Motor neuron (in vitro differentiated cells): ENCODE measurements around the gene PPT1. TPM values are rescaled to one million over a fixed set of nuclear protein-coding genes. Genes with fewer than 3 reads are reported as not detected.
"Not testable (repeated sequence)": the region's sequence is repeated elsewhere in the genome, so short reads cannot be mapped to it uniquely, and the experiment has no call there.

Source experiments
- ATAC-seq, 8 experiments: fragments of 200-7000 bp; cut with Tn5 transposase; replicated peaks in 6 of 8; 2 replicates each; pipeline ENCODE4 v1.8.0; 2021; ENCODE audit warnings: mild to moderate bottlenecking in 8 of 8, moderate library complexity in 8 of 8
- H3K27ac ChIP-seq, 2 donors: fragments of 250-450 bp; sonication (Bioruptor Pico); 2 replicates each; pipeline ENCODE4 v1.9.0; 2021; ENCODE audit warnings: antibody characterized with exemption in 2 of 2, mild to moderate bottlenecking in 2 of 2, moderate library complexity in 1 of 2
- H3K4me1 ChIP-seq, 2 donors: fragments of 250-450 bp; sonication (Bioruptor Pico); replicated peaks in 1 of 2; 2 replicates each; pipeline ENCODE4 v1.6.1; 2021; ENCODE audit warnings: antibody characterized with exemption in 2 of 2, mild to moderate bottlenecking in 2 of 2, moderate library complexity in 1 of 2
- H3K4me3 ChIP-seq, 5 donors: fragments of 250-450 bp; sonication (Bioruptor Pico); 2 replicates each; pipeline ENCODE4 v1.9.0; 2021; ENCODE audit warnings: antibody characterized with exemption in 5 of 5, mild to moderate bottlenecking in 5 of 5, moderate library complexity in 4 of 5
- WGBS, 10 experiments: fragments of 450-650 bp; shearing (Covaris generic); methylation state at CpG; one replicate each; pipeline ENCODE4 v1.0.0; 2022; 5-methylcytosine and 5-hydroxymethylcytosine counted together
- in situ Hi-C, 9 experiments: fragments of 400-800 bp; cut with MboI; loops; one replicate each; pipeline ENCODE4 v1.15.0; 2021; ENCODE audit warnings: low sequenced_read_pairs in 9 of 9, low pct_unique_long_range_greater_than_20kb in 2 of 9; ENCODE audit not compliant: unreplicated experiment in 9 of 9
- total RNA-seq, 8 experiments: library from RNA; unstranded; fragments of 300-600 nt; gene quantifications; 2 replicates each; pipeline versions ENCODE4 v1.2.3 to v1.2.4, GENCODE V29; 2022

PPT1 gene
- total RNA-seq, 8 experiments from 2014 or later = 46.3 to 106 (median 65.8) TPM

DNA sequence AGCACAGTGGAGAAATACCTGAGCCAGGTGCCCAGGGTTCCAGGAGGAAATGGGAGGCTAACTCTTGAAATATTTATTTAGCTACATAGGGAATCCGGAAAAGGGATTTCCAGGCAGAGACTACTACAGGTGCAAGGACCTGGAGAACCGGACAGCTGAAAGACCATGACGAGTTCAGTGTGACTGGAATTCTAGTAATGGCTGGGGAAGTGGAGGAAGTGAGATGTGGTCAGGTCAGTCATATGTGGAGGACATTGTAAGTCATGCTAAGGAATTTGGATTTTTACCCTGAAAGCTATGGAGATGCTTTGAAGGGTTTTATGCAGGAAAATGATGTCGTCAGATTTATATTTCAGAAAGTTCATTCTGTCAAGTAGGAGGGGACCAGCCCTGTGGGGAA, 54.7 kb downstream of the PPT1 start:
- in situ Hi-C loops = no loop called here
- Histone ChIP-seq H3K4me1 (peaks cover 9 to 11% of the 10 kb centered on the region in 2 donors), H3K4me3 (no peak overlapping the region), H3K27ac (no peak overlapping the region)
- no peak for ATAC-seq
- 81 to 100% (median 92%) methylated on average over 1 to 4 of the region's 4 CpGs; no CpG with 5 or more reads in 2 of the 10 experiments for WGBS, 10 experiments

GRCh38 chr1:40041466-40041838, 55.6 kb downstream of the PPT1 start:
- Histone ChIP-seq H3K4me3 (peak overlapping the region; percentile 89 to 95 (median 92)), H3K4me1 (peaks cover 9 to 11% of the 10 kb centered on the region in 2 donors), H3K27ac (peak overlapping the region in 1 of 2 donors; percentile 80)
- in situ Hi-C loops = no loop called here
- no peak for ATAC-seq
- 0 to 27% (median 13%) methylated on average over 3 to 5 of the region's 5 CpGs; no CpG with 5 or more reads in 1 of the 10 experiments for WGBS, 10 experiments

- peak within 1 kb of the TSS; percentile 90 to 91 for H3K27ac ChIP-seq
- H3K4me1 ChIP-seq = peaks cover 9 to 11% of the 10 kb centered on the region in 2 donors
- WGBS, 10 experiments = 0 to 4% (median 0%) methylated on average over 2 to 40 of the region's 65 CpGs
- in situ Hi-C loops = no loop called here
- ATAC-seq = peak; percentile 71 to 95 (median 94)
- peak within 1 kb of the TSS; percentile 89 to 95 (median 92) for H3K4me3 ChIP-seq
These were observed 56.3 kb downstream of the PPT1 start, which contains the start of gene CAP1 for GRCh38 chr1:40040511-40041465. TSS of gene CAP1 (plus strand) at chr1:40040729. CDS start at chr1:40059347, 18,618 bp downstream.

DNA sequence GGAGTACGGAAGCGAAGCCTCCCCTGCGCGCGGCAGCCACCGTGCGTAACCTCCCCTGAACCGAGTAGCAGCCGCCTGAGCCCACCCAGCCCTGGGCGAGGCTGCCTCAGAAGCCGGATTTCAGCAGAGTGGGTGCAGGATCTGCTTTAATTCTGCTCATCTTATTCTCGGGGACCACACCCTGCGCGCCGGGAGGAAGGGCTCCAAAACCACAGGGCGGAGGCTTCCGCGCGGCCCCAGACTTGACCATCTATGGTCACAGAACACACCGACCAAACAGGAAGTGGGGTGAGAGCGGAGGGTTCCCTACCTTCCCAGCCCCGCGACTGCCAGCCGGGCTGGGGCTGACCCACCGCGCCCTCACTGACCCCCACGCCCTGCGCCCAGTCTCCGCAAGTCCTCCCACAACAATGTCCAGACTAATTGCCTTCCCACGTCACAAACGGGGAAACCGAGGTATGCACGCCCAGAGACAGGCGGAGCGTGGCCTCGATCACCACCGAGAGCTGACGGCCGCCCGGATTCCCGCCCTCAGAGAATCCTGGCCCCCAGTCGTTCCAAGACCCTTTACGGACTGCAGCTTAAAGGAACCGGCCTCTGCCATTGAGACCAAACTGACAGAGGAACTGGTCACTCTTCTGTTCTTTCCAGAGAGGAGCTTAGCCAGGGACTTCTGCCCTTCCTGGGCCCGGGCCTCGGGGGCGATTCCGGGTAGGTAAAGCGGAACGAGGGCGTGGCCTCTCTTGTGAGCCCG, 57.1 kb downstream of the PPT1 start:
- WGBS, 10 experiments = 0 to 7% (median 0%) methylated on average over 1 to 32 of the region's 52 CpGs; no CpG with 5 or more reads in 2 of the 10 experiments
- peak; percentile 53 to 78 (median 62) for ATAC-seq

GRCh38 chr1:40039245-40039756, 57.8 kb downstream of the PPT1 start:
- in situ Hi-C loops = no loop called here
- Histone ChIP-seq H3K4me3 (peak overlapping the region; percentile 89 to 95 (median 92)), H3K4me1 (peaks cover 9 to 11% of the 10 kb centered on the region in 2 donors), H3K27ac (peak overlapping the region; percentile 90 to 91)
- no peak for ATAC-seq
- WGBS, 10 experiments = 0 to 20% (median 5%) methylated on average over 1 to 10 of the region's 10 CpGs

More for the DNA sequence above, 57.1 kb downstream of the PPT1 start:
- Histone ChIP-seq H3K27ac (peak overlapping the region; percentile 90 to 91), H3K4me3 (peak overlapping the region; percentile 89 to 95 (median 92)), H3K4me1 (peaks cover 9 to 11% of the 10 kb centered on the region in 2 donors)
- in situ Hi-C loops = no loop called here

- 47 to 97% (median 77%) methylated on average over 2 to 3 of the region's 3 CpGs for WGBS, 10 experiments
- no peak for ATAC-seq
- in situ Hi-C loops = no loop called here
- Histone ChIP-seq H3K4me1 (peaks cover 9 to 11% of the 10 kb centered on the region in 2 donors), H3K27ac (no peak overlapping the region), H3K4me3 (no peak overlapping the region)
These were observed 58.4 kb downstream of the PPT1 start for GRCh38 chr1:40038697-40039096.

DNA sequence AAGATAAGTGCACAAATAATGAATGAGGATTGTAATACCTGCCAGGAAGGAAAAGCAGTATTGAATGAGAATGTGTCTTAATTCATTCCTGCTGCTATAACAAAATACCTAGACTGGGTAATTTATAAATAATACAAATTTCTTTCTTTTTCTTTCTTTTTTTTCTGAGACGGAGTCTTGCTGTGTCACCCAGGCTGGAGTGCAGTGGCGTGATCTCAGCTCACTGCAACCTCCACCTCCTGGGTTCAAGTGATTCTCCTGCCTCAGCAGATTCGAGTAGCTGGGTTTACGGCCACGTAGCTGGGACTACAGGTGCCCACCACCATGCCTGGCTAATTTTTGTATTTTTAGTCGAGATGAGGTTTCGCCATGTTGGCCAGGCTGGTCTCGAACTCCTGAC, 59.8 kb downstream of the PPT1 start:
- in situ Hi-C loops, H3K27ac ChIP-seq, H3K4me3 ChIP-seq, H3K4me1 ChIP-seq, ATAC-seq: not testable (repeated sequence)
- 83 to 100% (median 92%) methylated on average over 1 to 8 of the region's 8 CpGs; no CpG with 5 or more reads in 1 of the 10 experiments for WGBS, 10 experiments

GRCh38 chr1:40036574-40036973, 60.5 kb downstream of the PPT1 start:
- Histone ChIP-seq H3K4me3 (no peak overlapping the region), H3K27ac (no peak overlapping the region), H3K4me1 (peaks cover 3% of the 10 kb centered on the region in 2 donors)
- no peak for ATAC-seq
- in situ Hi-C loops = no loop called here
- 0 to 100% (median 80%) methylated on average over 1 to 4 of the region's 4 CpGs; no CpG with 5 or more reads in 1 of the 10 experiments for WGBS, 10 experiments

- in situ Hi-C loops = no loop called here
- WGBS, 10 experiments = 46 to 100% (median 80%) methylated on average over 1 to 2 of the region's 2 CpGs; no CpG with 5 or more reads in 4 of the 10 experiments
- H3K27ac ChIP-seq = no peak overlapping the region
- no peaks in the 10 kb centered on the region for H3K4me1 ChIP-seq
- no peak overlapping the region for H3K4me3 ChIP-seq
- no peak for ATAC-seq
These were observed 62.2 kb downstream of the PPT1 start for GRCh38 chr1:40034869-40035268.

DNA sequence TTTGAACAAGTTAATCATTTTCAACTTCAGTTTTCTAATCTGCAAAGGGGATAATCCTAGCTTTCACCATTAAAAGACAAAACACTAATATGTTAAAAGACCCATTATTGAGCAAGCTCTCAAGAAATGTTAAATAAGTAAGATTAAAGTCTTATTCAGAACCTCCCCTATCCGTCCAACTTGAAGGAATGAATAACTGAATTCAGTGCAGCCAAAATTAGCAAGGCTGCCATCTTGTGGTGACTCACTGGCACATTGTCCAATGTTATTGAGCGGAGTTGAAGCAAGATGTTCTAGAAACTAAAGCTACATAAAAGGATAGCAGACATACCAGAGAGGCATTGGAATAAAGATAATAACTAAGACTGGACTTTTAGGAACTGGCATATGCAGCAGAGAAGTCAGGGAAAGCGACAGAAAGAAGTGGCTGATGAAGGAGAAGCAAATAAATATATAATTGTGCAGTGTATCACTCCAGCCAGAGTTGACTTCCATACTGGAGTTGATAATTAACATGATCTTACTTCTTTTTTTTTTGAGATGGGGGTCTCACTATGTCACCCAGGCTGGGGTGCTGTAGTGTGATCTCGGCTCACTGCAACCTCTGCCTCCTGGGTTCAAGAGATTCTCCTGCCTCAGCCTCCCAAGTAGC, 64.7 kb downstream of the PPT1 start:
- no peak overlapping the region for H3K4me3 ChIP-seq
- in situ Hi-C loops = no loop called here
- no peak overlapping the region for H3K27ac ChIP-seq
- H3K4me1 ChIP-seq = no peaks in the 10 kb centered on the region
- 0 to 70% (median 41%) methylated on average over 2 to 4 of the region's 4 CpGs for WGBS, 10 experiments
- ATAC-seq = peak in 7 of 8 experiments; percentile 55 to 98 (median 78)

DNA sequence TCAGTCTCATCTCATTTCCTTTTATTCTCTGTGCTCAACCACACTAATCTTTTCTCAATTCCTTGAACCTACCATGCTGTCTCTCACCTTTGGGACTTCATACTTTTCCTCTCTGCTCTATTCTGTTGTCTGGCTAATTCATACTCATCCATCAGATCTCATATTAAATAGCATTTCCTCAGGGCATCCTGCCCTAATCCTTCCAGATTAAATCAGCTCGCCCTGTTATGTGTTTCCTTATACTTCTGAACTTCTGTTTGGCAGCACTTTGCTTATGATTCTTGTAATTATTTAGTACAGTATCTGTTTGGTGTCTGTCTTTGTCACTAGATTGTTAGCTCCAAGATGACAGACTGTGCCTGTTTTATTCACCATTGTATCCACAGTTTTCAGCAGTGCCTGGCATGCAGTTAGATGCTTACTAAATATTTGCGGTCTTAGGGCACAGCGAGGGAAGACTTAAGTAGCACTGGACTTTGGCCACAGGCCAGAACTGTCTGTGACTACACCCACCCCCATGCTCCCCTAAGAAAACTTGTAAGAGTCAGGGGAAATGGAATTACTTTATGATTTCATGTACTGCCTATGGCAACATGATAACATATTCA, 66.4 kb downstream of the PPT1 start:
- 20 to 93% (median 79%) methylated on average over 1 to 3 of the region's 3 CpGs; no CpG with 5 or more reads in 1 of the 10 experiments for WGBS, 10 experiments
- H3K27ac ChIP-seq = no peak overlapping the region
- in situ Hi-C loops = no loop called here

DNA sequence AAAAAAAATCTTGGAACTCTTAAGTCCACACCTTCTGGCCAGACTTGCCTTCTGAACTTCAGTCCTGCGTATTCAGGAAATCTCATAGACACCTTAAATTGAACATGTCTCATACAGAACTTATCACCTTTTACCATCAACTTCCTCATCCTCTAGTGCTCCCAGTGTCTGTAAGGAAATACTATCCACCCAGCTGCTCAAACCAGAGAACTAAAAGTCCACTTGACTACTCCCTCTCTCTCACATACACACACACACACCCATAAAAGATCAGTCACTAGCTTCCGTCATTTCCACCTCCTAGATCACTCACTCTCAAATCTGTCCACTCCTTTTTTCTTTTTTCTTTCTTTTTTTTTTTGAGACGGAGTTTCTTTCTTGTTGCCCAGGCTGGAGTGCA, 67.4 kb downstream of the PPT1 start:
- WGBS, 10 experiments = 61 to 97% (median 76%) methylated on average over 1 to 3 of the region's 3 CpGs; no CpG with 5 or more reads in 2 of the 10 experiments

More for the DNA sequence above, 66.4 kb downstream of the PPT1 start:
- Histone ChIP-seq H3K4me1 (no peaks in the 10 kb centered on the region), H3K4me3 (no peak overlapping the region)
- peak in 1 of 8 experiments; percentile 31 for ATAC-seq

More for the DNA sequence above, 67.4 kb downstream of the PPT1 start:
- H3K4me3 ChIP-seq = no peak overlapping the region
- H3K27ac ChIP-seq = no peak overlapping the region
- in situ Hi-C loops = no loop called here
- H3K4me1 ChIP-seq = no peaks in the 10 kb centered on the region
- ATAC-seq = peak in 2 of 8 experiments; percentile 39 to 65
